NCI-H1694 (cell line): ENCODE measurements around the gene CYP2J2.
"Not testable (repeated sequence)": the region's sequence is repeated elsewhere in the genome, so short reads cannot be mapped to it uniquely, and the experiment has no call there.

Source experiments
- DNase-seq: peaks from one replicate; lab custom pipeline; 2025; lab: John Stamatoyannopoulos, UW

CYP2J2 gene, protein sequence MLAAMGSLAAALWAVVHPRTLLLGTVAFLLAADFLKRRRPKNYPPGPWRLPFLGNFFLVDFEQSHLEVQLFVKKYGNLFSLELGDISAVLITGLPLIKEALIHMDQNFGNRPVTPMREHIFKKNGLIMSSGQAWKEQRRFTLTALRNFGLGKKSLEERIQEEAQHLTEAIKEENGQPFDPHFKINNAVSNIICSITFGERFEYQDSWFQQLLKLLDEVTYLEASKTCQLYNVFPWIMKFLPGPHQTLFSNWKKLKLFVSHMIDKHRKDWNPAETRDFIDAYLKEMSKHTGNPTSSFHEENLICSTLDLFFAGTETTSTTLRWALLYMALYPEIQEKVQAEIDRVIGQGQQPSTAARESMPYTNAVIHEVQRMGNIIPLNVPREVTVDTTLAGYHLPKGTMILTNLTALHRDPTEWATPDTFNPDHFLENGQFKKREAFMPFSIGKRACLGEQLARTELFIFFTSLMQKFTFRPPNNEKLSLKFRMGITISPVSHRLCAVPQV

GRCh38 chr1:59926381-59927123, at the start of gene CYP2J2:
CYP2J2 (minus strand) TSS chr1:59926773; CDS start chr1:59926746, 27 bp downstream.
- peak; percentile 32 for DNase-seq

- no peak for DNase-seq
Observed at GRCh38 chr1:59973719-59974118, 47.1 kb upstream of the CYP2J2 start.

GRCh38 chr1:59972216-59972927, 45.8 kb upstream of the CYP2J2 start:
- peak; percentile 100 for DNase-seq

DNA sequence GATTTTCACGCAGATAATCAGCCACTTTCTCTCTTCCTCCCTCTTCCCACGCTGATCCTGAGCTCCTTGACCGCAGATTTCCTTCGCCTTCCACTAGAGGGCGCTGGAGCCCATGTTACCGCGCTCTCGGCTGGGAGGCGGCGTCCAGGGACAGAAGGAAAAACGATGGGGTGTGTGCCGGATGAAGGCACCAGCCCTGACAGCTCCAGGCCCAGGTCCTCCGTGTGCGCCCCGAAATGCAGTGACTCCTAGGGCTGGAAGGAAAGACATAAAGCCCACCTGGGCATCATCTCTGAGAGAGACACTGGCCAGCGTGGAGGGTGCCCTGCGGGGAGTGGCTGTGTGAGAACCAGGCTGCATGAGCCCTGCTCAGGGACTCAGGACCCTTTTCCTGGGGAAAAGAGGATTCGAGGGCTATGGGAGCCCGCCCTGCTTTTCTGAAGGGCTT, 44.9 kb upstream of the CYP2J2 start:
- DNase-seq: peak; percentile 75

DNA sequence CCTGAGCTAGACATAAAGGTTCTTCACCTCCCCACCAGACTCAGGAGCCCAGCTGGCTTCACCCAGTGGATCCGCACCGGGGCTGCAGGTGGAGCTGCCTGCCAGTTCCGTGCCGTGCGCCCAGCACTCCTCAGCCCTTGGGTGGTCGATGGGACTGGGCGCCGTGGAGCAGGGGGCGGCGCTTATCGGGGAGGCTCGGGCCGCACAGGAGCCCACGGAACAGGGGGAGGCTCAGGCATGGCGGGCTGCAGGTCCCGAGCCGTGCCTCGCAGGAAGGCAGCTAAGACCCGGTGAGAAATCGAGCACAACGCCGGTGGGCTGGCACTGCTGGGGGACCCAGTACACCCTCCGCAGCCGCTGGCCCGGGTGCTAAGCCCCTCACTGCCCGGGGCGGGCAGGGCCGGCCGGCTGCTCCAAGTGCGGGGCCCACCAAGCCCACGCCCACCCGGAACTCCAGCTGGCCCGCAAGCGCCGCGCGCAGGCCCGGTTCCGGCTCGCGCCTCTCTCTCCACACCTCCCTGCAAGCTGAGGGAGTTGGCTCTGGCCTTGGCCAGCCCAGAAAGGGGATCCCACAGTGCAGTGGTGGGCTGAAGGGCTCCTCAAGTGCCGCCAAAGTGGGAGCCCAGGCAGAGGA, 43.1 kb upstream of the CYP2J2 start:
- not testable (repeated sequence) for DNase-seq

GRCh38 chr1:59968746-59969145, 42.2 kb upstream of the CYP2J2 start:
- not testable (repeated sequence) for DNase-seq

GRCh38 chr1:59967780-59968179, 41.2 kb upstream of the CYP2J2 start:
- no peak for DNase-seq

DNA sequence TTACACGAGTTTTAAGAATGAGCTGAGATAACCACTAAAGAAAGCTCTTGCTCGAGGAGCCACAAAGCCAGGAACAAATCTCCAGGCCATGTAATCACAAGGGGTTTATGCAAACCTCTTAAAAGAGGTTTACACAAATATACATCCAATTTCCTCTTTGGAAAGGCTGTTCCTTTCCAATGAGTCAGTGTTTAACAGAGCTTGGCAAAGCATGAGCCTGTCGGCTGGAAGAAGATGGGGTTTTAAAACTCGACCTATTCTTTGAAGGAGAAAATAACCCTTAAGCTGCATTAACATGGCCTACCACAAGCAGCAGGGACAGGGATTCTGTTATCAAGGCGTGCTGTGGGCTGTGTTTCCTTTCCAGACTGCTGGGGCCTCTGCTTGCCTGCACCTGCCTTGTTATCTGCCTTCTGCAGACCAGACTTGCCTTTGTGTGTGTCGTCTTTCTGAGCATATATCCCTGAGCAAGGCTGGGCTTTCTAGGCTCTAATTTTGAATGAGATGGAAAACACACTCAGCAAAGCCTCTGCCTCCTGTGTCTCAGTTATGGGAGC, 40.6 kb upstream of the CYP2J2 start:
- DNase-seq: no peak

DNA sequence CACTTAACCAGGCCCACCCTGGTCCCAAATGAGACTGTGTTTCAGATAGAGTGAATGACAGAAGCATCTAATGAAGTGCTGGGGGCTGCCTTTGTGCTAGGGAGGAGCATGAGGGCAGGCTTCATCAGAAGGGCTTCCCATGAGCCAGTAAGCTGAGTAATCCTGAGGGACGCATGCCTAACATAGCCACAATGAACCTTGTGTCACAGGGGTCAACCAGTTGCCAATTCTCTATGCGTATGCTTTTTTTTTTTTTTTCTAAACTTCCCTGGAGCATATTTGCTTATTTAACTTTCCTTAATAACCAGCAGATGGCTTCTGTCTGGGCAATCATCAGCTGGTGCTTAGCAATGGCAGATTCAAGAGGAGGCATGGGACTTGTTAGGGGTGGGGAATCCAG, 25.5 kb upstream of the CYP2J2 start:
- DNase-seq: no peak

- DNase-seq: no peak
Observed at GRCh38 chr1:59949648-59950047, 23.1 kb upstream of the CYP2J2 start.

DNA sequence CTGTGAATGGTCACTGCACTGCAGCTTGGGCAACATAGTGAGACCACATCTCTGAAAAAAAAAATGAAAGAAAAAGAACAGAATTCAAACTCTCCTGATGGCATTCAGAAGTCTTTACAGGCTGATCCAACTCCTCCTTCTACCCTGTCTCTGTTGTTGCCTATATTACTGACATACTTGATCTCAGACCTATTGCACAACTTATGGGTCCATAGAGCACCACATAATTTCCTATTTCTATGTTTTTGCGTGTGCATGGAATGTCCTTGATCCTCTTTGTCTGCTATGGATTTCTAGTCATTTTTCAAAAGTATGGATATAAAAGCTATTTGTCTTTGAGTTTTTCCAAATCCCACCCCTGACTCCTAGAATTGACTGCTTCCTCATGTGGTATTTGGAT, 22.4 kb upstream of the CYP2J2 start:
- DNase-seq: no peak

GRCh38 chr1:59947047-59947938, 20.7 kb upstream of the CYP2J2 start:
- peak; percentile 69 for DNase-seq

GRCh38 chr1:59945790-59946189, 19.2 kb upstream of the CYP2J2 start:
- DNase-seq: no peak

DNA sequence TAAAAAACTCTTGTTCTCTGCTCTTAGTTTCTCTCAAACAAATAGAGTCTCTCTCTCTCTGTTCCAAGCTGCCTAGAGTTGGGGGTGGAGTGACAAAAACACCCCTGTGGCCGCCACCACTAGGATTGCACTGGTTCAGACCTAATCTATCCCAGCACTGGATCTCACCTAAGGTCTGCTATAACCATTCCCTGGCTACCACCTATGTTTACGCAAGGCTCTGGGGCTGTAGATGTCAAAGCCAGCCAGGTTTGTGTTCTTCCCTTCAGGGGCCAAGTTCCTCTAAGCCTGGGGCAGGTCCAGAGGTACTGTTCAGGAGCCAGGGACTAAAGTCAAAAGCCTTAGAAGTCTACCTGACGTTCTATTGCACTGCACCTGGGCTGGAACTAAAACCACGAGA, 12.8 kb upstream of the CYP2J2 start:
- DNase-seq: no peak

DNA sequence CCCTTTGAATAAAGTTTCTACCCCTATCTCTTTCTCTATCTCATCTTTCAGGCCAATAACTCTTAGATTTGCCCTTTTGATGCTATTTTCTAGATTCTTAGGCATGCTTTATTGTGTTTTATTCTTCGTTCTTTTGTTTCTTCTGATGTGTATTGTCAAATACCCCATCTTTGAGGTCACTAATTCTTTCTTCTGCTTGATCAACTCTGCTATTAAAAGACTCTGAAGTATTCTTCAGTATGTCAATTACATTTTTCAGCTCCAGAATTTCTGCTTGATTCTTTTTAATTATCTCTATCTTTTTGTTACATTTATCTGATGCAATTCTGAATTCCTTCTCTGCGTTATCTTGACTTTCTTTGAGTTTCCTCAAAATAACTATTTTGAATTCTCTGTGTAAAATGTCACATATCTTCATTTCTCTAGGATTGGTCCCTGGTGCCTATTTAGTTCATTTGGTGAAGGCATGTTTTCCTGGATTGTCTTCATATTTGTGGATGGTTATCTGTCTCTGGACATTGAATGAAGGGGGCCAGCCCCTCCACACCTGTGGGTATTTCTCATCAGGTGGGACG, 11.2 kb upstream of the CYP2J2 start:
- DNase-seq: no peak

DNA sequence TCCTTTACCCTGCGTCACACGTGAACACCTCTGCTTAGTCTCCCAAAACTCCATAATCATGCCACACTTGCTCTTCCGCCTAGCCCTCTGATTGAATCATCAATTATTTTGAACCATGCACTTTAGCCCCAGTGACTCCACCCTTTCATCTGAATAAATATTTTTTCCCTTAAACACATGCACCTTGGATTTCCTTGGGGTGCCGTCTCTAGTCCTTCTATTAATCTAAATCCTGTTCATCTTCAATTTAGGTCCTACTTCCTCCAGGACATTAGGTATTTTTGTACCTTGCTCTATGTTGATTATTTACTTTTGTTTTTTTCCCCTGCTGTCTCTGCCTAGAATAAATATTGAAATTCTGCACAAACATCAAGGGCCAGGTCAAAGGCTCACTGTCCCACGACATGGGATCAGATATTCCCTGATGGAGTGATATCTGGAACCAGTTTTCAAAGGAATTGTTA, 9.8 kb upstream of the CYP2J2 start:
- DNase-seq: no peak

DNA sequence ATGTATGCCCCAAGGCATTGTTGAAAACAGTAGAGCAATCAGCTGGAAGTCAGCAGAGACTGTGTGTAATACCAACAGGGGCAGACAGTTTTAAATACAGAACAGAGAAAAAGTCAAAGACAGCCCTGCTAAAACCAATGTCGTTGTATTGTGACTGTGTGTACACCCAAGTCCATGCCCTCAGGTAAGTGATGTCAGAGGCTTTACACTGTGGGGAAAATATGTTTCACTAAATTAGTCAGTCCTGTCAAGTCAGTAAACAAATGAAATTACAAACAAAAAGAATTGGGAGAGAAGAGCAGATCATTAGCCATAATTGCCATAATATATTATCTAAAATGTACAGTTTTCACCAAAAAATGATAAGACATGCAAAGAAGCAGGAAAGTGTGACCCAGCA, 2.4 kb upstream of the CYP2J2 start:
- DNase-seq: no peak

- DNase-seq: no peak
Observed at GRCh38 chr1:59927213-59927612, 640 bp upstream of the CYP2J2 start.

DNA sequence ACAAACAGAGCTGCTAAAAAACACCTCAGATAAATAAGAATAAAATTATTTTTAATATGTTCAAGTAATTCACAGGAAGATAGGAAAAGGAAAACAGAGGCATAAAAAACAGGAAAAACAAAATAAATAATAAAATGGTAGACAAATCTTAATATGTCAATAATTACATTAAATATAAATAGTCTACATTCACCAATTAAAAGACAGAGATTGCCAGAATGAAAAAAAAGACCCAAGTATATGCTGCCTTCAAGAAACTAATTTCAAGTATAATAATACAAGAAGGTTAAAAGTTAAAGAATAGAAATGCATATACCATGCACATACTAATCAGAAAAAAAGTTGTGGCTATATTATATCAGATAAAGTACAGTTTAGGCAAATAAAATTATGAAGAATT, 1.9 kb downstream of the CYP2J2 start:
- no peak for DNase-seq

- DNase-seq: not testable (repeated sequence)
Observed at GRCh38 chr1:59921258-59921899, 5.2 kb downstream of the CYP2J2 start.
